Body of pancreas (tissue), 4 donors: ENCODE measurements around the gene ATG4A.

Source experiments
- CTCF ChIP-seq, 7 experiments: fragments of 450-650 bp in 4 of 7; fragments of 200-600 bp in 3 of 7; sonication (generic) in 3 of 7; IDR thresholded peaks; one replicate each; pipeline ENCODE4 v1.5.1; 2016 to 2019; ENCODE audit warnings: antibody characterized with exemption in 7 of 7
- POLR2A ChIP-seq, 3 donors: fragments of 450-650 bp; IDR thresholded peaks; one replicate each; pipeline ENCODE4 v1.6.1; 2016; ENCODE audit warnings: antibody characterized with exemption in 3 of 3, mild to moderate bottlenecking in 2 of 3

GRCh38 chrX:108199041-108199440 is 107.5 kb downstream of the ATG4A start:
- TF ChIP-seq POLR2A (IDR thresholded peaks at IDR 0.05) (no peak), CTCF (IDR thresholded peaks at IDR 0.05) (no peak)
